A673 (cell line): Measurements from ENCODE around the gene LIG3. TPM values are rescaled to one million over a fixed set of nuclear protein-coding genes. Genes with fewer than 3 reads are reported as not detected.

Experiments used
- BruUV-seq: library from RNA; stranded (reverse); fragments of 400-500 nt; replicated peaks from 2 replicates; lab custom pipeline; 2021; lab: Mats Ljungman, UMichigan
- CTCF ChIA-PET: fragments of 300-600 bp; sonication (Branson Sonifier 250); formaldehyde crosslinking; loops from one replicate; lab custom pipeline; 2022; ENCODE audit warnings: antibody characterized with exemption; lab: Charles Lee
- POLR2A ChIA-PET: fragments of 300-600 bp; sonication (Branson Sonifier 250); formaldehyde crosslinking; loops from one replicate; lab custom pipeline; 2022; ENCODE audit warnings: antibody characterized with exemption; ENCODE audit not compliant: low non-redundant PET; lab: Charles Lee
- DNase-seq: peaks from one replicate; pipeline ENCODE4 v3.0.0-alpha.2; 2015; ENCODE audit warnings: low spot score
- H3K27ac ChIP-seq: fragments of 200-600 bp; sonication (generic); 2 replicates; pipeline ENCODE4 v1.5.1; 2016; ENCODE audit warnings: mixed run types, low read depth, mild to moderate bottlenecking, mixed read lengths, antibody characterized with exemption, low read length; ENCODE audit not compliant: poor library complexity, severe bottlenecking
- H3K27me3 ChIP-seq: fragments of 200-600 bp; sonication (generic); replicated peaks from 2 replicates; pipeline ENCODE4 v1.6.1; 2017; ENCODE audit warnings: mixed run types, low read depth, mild to moderate bottlenecking, mixed read lengths, antibody characterized with exemption, low read length; ENCODE audit not compliant: insufficient read depth, poor library complexity
- H3K36me3 ChIP-seq: fragments of 200-600 bp; sonication (generic); 2 replicates; pipeline ENCODE4 v1.6.1; 2016; ENCODE audit warnings: mixed run types, mild to moderate bottlenecking, mixed read lengths, antibody characterized with exemption, low read length; ENCODE audit not compliant: insufficient read depth, poor library complexity, severe bottlenecking
- H3K4me1 ChIP-seq: fragments of 200-600 bp; sonication (generic); 2 replicates; pipeline ENCODE4 v1.6.1; 2017; ENCODE audit warnings: mixed run types, mild to moderate bottlenecking, mixed read lengths, antibody characterized with exemption, low read length; ENCODE audit not compliant: insufficient read depth, poor library complexity, severe bottlenecking
- H3K4me3 ChIP-seq: fragments of 200-600 bp; sonication (generic); 2 replicates; pipeline ENCODE4 v1.5.1; 2016; ENCODE audit warnings: low read depth, mixed run types, mild to moderate bottlenecking, mixed read lengths, low read length; ENCODE audit not compliant: poor library complexity, severe bottlenecking
- H3K9me3 ChIP-seq: fragments of 200-600 bp; sonication (generic); 2 replicates; pipeline ENCODE4 v1.6.1; 2016; ENCODE audit warnings: mixed run types, low read depth, mild to moderate bottlenecking, mixed read lengths, antibody characterized with exemption, low read length; ENCODE audit not compliant: poor library complexity, severe bottlenecking
- EZH2 ChIP-seq: fragments of 200-600 bp; sonication (generic); IDR thresholded peaks from 2 replicates; pipeline ENCODE4 v1.6.1; 2017; ENCODE audit warnings: borderline replicate concordance, low read depth, mild to moderate bottlenecking, mixed read lengths, antibody characterized with exemption, low read length; ENCODE audit not compliant: poor library complexity, severe bottlenecking
- intact Hi-C: fragments of 100-400 bp; cut with micrococcal nuclease; formaldehyde crosslinking; loops from one replicate; pipeline ENCODE4 v1.10.0; 2022; ENCODE audit not compliant: unreplicated experiment
- total RNA-seq: library from RNA; stranded (reverse); gene quantifications from 2 replicates; pipeline ENCODE4 v1.2.3, GENCODE V29; 2021
- TF ChIP-seq, protein P1 (sequence below): fragments of 300-800, 200-600 bp; sonication (generic); conservative IDR thresholded peaks from 2 replicates; pipeline ENCODE4 v1.5.1; 2017; ENCODE audit warnings: low read depth, mild to moderate bottlenecking, antibody characterized with exemption, low read length, moderate library complexity, mixed read lengths

LIG3 gene
- total RNA-seq, 1 experiment from 2014 or later = 23.0 TPM

DNA sequence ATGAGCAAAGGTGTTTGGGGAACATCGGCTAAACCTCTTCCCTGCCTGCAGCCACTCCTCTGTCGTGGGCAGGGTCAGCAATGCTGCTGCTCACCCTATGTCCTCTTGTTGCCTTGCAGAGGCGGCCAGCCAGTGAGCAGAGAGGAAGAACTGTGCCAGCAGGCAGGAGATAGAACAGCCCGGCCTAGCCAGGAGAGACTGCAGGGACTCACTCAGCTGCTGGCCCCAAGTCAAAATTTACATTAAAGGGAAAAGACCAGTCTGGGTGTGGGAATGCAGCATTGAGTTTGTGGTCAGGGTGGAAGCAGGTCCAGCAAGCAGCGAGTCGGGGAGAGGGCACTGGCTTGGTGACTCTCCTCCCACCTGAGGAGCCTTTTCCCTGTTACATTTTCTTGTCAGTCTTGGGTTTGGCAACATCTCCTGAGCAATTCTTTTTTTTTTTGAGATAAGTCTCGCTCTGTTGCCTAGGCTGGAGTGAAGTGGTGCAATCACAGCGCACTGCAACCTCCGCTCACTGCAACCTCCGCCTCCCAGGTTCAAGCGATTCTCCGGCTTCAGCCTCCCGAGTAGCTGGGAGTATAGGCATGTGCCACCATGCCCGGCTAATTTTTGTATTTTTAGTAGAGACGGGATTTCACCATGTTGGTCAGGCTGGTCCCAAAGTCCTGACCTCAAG is 22.7 kb downstream of the LIG3 start:
- peaks cover 4% of the 10 kb centered on the region for H3K36me3 ChIP-seq

GRCh38 chr17:35003778-35004177 is 23.5 kb downstream of the LIG3 start:
- Histone ChIP-seq H3K9me3 (no peaks in the 10 kb centered on the region), H3K27me3 (no peaks in the 10 kb centered on the region), H3K4me3 (no peak overlapping the region), H3K36me3 (peaks cover 4% of the 10 kb centered on the region), H3K27ac (no peak overlapping the region), H3K4me1 (no peaks in the 10 kb centered on the region)
- ChIA-PET POLR2A (no interaction called here), CTCF (no interaction called here)
- BruUV-seq = no TSS peak
- no peak for DNase-seq
- intact Hi-C loops = no loop called here
- TF ChIP-seq, protein P1, sequence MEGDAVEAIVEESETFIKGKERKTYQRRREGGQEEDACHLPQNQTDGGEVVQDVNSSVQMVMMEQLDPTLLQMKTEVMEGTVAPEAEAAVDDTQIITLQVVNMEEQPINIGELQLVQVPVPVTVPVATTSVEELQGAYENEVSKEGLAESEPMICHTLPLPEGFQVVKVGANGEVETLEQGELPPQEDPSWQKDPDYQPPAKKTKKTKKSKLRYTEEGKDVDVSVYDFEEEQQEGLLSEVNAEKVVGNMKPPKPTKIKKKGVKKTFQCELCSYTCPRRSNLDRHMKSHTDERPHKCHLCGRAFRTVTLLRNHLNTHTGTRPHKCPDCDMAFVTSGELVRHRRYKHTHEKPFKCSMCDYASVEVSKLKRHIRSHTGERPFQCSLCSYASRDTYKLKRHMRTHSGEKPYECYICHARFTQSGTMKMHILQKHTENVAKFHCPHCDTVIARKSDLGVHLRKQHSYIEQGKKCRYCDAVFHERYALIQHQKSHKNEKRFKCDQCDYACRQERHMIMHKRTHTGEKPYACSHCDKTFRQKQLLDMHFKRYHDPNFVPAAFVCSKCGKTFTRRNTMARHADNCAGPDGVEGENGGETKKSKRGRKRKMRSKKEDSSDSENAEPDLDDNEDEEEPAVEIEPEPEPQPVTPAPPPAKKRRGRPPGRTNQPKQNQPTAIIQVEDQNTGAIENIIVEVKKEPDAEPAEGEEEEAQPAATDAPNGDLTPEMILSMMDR = no peak
- TF ChIP-seq EZH2 = no peak

More for the DNA sequence above, 22.7 kb downstream of the LIG3 start:
- TF ChIP-seq, protein P1 = no peak
- TF ChIP-seq EZH2 = no peak
- POLR2A ChIA-PET = no interaction called here
- Histone ChIP-seq H3K4me3 (no peak overlapping the region), H3K27me3 (no peaks in the 10 kb centered on the region), H3K4me1 (no peaks in the 10 kb centered on the region), H3K9me3 (no peaks in the 10 kb centered on the region), H3K27ac (no peak overlapping the region)
- intact Hi-C loops = no loop called here
- CTCF ChIA-PET = no interaction called here
- no peak for DNase-seq
- no TSS peak for BruUV-seq

- ChIA-PET POLR2A (no interaction called here), CTCF (no interaction called here)
- BruUV-seq = no TSS peak
- peaks cover under 1% of the 10 kb centered on the region for H3K36me3 ChIP-seq
- intact Hi-C loops = no loop called here
- no peak overlapping the region for H3K27ac ChIP-seq
- H3K9me3 ChIP-seq = no peaks in the 10 kb centered on the region
- TF ChIP-seq, protein P1 = no peak
- TF ChIP-seq EZH2 = no peak
- no peaks in the 10 kb centered on the region for H3K4me1 ChIP-seq
- no peaks in the 10 kb centered on the region for H3K27me3 ChIP-seq
- no peak for DNase-seq
- H3K4me3 ChIP-seq = no peak overlapping the region
Observed at GRCh38 chr17:35006345-35006744, 26.0 kb downstream of the LIG3 start.
